ENCODE measurements around the gene FRG2B. TPM values are rescaled to one million over a fixed set of nuclear protein-coding genes. Genes with fewer than 3 reads are reported as not detected.

The FRG2B gene
- not detected in 2 replicates for total RNA-seq

GRCh38 chr10:133626695-133627094, at the start of gene FRG2B:
Gene FRG2B, minus strand, starts transcription at chr10:133626795. Its CDS starts 53 bp downstream, at chr10:133626742.

Other genes with a start within 250 kb of the FRG2B start
- gene PAOX, start 247.5 kb downstream of the FRG2B start, total RNA-seq: 4.0 and 21.0 TPM in 2 replicates
- 17.9 and 25.8 TPM in 2 replicates for gene MTG1, start 232.6 kb downstream of the FRG2B start, total RNA-seq
- under 0.01 TPM in 1 of 2 replicates, not detected in the other for gene SPRN, start 202.2 kb downstream of the FRG2B start, total RNA-seq
- 0.43 and 1.4 TPM in 2 replicates for gene SCART1, start 172.8 kb downstream of the FRG2B start, total RNA-seq
- 2.1 and 2.7 TPM in 2 replicates for gene CYP2E1, start 99.4 kb downstream of the FRG2B start, total RNA-seq
- gene SYCE1, start 61.2 kb downstream of the FRG2B start, total RNA-seq: not detected in 2 replicates

All from tracheal epithelial cell (primary cell).